Bone marrow (tissue), 2 donors: ENCODE results near the gene RBBP8.

ENCODE experiments used
- DNase-seq, 2 donors: peaks; one replicate each; lab custom pipeline; 2025; lab: John Stamatoyannopoulos, UW

RBBP8 gene

DNA sequence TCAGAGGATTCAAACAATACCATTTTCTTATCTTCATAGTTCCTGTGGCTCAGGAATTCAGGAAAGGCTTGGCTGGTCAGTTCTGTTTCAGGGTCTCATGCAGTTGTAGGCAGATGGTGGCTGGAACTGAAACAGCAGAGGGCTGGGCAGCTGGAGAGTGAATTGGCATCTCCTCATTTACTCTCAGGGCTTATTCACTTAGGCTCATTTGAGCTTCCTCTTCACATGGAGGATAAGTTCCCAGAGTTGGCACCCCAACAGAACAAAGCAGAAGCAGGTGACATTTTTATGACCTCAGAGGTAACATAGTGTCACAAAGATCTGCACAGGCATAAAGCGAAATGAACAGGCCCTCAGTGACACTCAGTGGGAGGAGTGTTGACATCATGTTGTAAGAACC is 66.1 kb downstream of the RBBP8 start:
- no peak for DNase-seq

DNA sequence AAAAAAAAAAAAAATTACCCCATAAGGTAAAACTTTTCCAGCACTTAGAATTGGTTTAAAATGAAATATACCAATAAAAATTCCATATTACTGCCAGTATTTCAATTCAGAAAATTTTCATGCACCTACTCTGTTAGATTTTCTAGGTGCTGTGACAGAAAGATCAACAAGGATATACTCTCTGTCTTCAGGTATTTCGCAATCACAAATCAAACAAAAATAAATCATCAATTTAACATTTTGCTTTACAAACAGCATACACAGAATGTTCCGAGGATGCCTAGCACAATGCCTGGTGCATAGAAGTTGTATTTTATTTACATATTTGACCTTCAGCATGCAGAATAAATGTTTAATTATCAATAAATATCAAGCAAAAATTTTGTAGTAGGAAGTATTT is 66.5 kb downstream of the RBBP8 start:
- no peak for DNase-seq

DNA sequence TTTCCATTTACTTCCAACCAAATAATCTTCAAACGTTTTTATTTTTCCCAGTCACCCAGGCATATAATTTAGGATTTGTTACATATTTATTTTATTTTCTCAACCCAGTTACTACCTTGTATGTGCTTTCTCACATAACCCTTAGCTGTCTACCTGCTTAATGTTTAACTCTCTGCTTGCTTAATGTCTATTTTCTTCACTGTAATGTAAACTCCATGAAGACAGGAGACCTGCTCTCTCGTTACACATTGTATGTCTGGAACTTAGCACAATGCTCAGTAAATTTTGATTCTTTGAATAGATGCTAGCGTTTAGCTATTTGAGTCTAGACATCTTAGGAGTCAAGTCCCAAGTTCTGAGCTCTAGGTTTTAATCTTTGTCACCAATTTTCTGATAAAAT is 70.2 kb downstream of the RBBP8 start:
- no peak for DNase-seq

- DNase-seq: no peak
Observed at GRCh38 chr18:23012249-23012648, 79.1 kb downstream of the RBBP8 start.

GRCh38 chr18:23020555-23021294 is 87.6 kb downstream of the RBBP8 start:
- peak in 1 of 2 donors; percentile 12 for DNase-seq

DNA sequence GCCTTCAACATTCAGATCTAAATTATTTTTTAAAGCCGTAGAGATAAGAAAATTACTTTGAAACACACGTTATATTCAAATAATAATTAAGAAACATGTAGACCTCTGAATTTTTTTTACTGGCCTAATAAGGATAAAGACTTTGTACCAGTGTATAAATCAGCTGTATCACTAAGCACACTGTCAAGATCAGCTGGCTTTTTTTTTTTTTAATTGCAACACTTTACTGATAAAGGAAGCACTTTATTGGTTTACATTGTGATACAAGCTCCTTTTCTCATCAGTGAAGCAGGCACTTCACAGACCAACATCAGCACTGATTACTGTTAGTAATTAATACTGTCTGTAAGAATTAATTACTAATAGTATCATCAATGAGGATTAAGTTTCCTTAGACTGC is 88.5 kb downstream of the RBBP8 start:
- DNase-seq: no peak

DNA sequence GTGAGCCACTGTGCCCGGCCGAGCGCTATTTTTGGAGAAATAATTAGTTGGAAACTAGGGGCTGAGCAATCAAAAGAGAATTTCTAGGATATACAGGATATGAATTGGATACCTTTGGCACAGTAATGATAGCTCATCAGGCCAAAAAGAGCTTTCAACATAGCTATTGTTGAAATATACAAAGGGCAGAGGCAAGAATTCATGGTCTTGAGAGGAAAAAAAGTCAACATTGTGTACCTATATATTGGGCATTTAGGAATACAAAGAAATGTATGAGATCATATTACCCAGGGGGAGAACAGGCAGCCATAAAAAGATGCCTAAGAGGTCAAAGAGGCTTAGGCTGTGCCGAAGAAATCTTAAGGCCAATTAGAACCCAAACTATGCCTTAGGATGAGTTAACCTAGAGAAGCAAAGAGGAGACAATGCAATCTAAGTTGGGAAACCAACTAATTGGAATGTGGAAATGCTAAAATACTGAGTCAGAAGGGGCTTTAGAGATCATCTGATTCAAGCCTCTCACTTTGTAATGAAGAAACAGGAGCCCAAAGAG is 99.0 kb downstream of the RBBP8 start:
- no peak for DNase-seq

GRCh38 chr18:23033056-23033455 is 99.9 kb downstream of the RBBP8 start:
- no peak for DNase-seq

- no peak for DNase-seq
Observed at GRCh38 chr18:23036660-23037201, 103.6 kb downstream of the RBBP8 start.

DNA sequence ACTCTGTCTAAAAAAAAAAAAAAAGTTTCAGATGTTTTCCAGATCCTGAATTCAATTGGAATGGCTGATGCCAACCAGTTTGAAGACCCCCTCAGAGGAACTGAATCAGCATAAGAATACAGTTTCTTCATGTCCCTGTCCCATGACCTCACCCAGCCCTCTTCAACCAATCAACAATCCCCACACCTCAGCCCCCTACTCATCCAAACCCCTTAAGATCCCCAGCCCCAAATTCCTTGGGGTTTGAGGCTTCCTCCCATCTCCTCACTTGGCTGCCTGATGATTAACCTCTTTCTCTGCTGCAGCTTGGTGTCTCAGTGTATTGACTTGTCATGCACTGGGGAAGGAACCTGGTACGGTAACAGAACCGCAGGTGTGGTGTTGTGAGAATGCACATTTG is 104.5 kb downstream of the RBBP8 start:
- DNase-seq: no peak

GRCh38 chr18:23038712-23039111 is 105.6 kb downstream of the RBBP8 start:
- DNase-seq: no peak

GRCh38 chr18:23042133-23042532 is 109.0 kb downstream of the RBBP8 start:
- no peak for DNase-seq

DNA sequence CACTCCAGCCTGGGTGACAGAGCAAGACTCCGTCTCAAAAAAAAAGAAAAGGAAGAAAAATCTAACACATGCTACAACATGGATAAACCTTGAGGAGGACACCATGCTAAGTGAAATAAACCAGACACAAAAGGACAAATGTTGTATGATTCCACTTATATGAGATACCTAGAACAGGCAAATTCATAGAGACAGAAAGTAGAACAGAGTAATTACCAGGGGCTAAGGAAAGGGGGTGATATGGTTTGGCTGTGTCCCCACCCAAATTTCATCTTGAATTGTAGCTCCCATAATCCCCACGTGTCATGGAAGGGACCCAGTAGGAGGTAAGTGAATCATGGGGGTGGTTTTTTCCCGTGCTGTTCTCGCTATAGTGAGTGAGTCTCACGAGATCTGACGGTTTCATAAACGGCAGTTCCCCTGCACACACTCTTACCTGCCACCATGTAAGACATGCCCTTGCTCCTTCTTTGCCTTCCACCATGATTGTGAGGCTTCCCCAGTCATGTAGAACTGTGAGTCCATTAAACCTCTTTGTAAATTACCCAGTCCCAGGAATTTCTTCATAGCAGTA is 110.8 kb downstream of the RBBP8 start:
- DNase-seq: no peak

GRCh38 chr18:23049698-23050373 is 116.7 kb downstream of the RBBP8 start:
- DNase-seq: no peak

DNA sequence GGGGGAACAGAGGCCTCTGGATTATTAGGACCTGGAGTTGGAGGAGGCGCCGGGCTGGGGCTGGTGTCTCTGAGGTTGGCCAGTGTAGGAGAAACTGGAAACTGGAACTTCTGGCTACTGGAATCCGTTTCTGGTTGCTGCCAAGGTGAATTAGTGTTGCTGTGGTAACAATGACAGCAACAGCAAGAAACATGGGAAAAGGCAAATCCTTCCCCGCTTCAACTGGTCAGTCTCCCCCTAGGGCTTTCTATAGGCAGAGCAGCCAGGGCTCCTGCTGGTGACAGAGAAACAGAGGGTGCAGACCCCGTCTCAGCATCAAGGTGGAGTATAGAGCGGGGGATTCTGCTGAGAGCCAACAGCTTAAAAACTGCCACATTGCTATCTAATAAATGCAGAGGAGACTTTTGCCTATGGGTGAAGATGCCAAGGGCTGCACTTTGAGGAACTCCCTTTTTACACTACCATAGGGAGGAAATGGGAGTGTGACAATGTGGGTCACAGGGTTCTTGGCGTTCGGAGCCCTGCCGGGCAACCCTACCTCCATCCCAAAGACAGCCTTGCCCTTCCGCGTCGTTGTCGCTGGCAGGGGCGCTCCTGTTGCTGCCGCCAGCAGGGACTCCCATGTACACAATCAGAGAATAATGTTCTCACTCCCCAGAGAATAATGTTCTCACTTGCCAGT is 120.8 kb downstream of the RBBP8 start:
- DNase-seq: no peak

DNA sequence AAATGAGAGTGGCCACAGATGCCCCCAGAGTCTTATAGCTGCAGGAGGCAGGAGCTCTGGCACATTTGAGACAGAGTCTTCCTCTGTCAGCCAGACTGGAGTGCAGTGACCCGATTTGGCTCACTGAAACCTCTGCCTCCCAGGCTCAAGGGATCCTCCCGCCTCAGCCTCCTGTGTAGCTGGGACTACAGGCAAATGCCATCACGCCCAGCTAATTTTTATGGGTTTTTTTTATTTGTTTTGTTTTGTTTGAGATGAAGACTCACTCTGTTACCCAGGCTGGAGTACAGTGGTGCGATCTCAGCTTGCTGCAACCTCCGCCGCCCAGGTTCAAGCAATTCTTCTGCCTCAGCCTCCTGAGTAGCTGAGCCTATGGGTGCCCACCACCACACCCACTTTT is 121.4 kb downstream of the RBBP8 start:
- no peak for DNase-seq

DNA sequence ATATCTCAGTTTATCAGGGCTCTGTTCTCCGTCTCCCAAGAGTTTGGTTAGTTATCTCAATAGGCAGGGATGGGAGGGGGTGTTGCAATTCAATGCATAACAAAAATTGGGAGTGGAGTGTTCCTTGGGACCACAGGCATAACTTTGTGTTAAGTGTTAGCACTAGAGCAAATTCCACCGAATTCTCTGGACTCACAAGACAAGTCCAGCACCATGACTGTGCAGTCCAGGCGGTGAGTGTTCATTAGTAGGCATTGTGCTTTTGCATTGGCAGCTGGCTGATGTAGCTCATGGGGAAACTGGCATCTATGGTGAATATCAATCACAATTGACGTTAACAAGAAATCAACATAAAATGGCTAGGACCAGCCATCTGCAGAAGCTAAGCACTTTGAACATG is 123.2 kb downstream of the RBBP8 start:
- DNase-seq: no peak

DNA sequence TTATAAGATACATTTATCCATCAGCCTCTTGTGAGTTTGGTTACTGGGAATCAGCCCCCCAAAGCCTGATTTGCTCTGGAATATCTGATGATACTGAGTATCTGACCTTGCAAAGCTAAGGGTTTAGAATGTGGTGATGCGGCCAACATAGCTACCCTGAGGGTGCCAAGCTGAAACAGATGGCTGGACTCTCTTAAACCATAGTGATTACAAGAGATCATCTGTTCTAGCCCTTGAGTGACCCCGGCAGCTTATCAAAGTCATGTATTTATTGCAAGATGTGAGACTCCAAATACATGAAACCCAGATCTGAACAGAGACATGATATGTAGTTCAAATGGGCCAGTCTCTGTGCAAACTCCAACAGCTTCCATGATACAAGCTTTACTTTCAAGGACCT is 124.0 kb downstream of the RBBP8 start:
- no peak for DNase-seq

DNA sequence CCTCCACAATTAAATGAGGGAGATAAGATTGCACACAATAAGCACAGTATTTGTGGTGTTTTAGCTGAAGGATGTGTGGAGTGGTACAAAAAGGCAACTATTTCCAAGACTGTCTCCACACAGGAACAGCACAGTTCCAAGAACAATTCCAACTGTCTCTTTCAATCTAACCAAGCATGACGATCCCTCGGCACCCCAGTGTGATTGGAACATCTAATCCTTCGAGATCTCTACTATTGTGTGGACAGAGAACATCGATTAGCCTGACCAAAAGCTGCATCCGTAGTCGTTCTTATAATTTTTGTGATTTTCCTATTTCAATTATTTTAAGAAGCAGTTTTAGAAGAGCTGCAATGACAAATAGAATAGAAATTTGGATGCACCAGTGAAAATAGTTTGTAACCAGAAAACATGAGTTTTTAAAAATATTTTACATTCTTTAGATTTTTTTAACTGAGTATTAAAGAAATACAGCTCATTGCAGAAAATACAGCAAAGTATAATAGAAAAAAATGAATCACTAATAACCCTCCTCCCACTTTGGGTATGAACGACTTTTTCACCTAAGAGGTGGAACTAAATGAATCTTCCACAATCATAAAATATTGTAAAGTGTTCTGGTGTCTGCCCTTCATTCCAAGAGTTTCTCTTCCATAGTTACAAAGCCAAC is 125.8 kb downstream of the RBBP8 start:
- DNase-seq: no peak

DNA sequence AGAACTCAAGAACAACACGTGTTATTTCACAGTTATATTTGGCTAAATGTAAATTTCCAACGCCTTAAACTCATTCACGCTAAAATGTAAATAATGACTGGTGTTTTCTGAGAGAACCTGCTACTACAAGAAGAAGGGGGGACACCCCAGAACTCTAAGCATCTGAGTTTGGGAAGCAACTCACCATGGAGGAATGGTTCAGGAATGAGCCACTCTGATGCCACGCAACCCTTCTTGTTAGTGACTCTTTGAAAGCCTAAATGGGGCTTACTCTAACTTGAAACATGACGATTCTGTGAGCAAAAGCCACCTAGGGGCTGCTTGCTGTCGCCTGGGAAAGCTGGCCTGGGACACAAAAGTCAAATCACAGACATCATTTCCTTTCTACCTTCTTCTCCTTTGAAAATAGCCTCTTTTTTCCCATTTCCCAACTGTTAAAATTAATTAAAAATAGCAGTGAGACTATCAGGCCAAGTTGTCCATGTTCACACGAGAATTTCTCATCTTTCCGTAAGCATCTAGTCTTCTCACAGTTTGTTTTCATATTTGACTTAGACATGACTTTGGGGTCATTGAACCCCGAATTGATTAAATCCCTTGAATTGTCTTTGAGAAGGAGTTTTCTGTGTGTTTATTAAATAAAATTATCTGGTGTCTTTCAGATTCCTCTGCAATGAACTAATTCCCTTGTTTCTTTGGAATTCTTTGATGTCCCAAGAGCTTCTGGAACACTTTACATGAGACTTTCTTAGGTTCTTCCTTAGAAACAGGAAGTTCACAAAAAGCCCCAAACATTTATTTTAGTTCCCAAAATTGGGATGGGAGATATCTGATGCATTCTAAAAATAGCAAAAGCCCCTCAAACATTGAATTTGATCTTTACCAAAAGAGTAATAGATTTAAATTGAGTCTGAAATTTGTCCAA is 126.7 kb downstream of the RBBP8 start:
- DNase-seq: no peak

DNA sequence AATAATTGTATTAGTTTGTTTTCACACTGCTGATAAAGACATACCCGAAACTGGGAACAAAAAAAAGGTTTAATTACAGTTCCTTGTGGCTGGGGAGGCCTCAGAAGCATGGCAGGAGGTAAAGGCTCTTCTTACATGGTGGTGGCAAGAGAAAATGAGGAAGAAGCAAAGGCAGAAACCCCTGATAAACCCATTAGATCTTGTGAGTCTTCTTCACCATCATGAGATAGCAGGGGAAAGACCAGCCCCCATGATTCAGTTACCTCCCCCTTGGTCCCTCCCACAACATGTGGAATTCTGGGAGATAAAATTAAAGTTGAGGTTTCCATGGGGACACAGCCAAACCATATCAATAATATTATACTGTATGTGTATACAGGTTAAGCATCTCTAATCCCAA is 128.9 kb downstream of the RBBP8 start:
- no peak for DNase-seq
